NCI-H460 (cell line): ENCODE data around the gene FDXR. TPM values are rescaled to one million over a fixed set of nuclear protein-coding genes. Genes with fewer than 3 reads are reported as not detected.
"Not testable (repeated sequence)": the region's sequence is repeated elsewhere in the genome, so short reads cannot be mapped to it uniquely, and the experiment has no call there.

ENCODE experiments used
- DNase-seq: peaks from one replicate; pipeline ENCODE4 v3.0.0-alpha.2; 2016; ENCODE audit warnings: low read depth; ENCODE audit errors: extremely low read depth
- total RNA-seq: library from RNA; depleted of rRNA; stranded (reverse); fragments of >200 nt; shearing (Covaris generic); gene quantifications from 2 replicates; pipeline ENCODE4 v1.2.3, GENCODE V29; 2014

Gene FDXR
- total RNA-seq, 1 experiment from 2014 or later: 35.0 TPM

- no peak for DNase-seq
Observed at GRCh38 chr17:74874615-74875037, 1.8 kb upstream of the FDXR start.

GRCh38 chr17:74873874-74874614 lies 1.2 kb upstream of the FDXR start:
- DNase-seq: peak; percentile 31

- DNase-seq: peak; percentile 100
Observed at GRCh38 chr17:74873037-74873873, 461 bp upstream of the FDXR start.

GRCh38 chr17:74871356-74872076 lies 1.3 kb downstream of the FDXR start:
- DNase-seq: no peak

- no peak for DNase-seq
Observed at GRCh38 chr17:74870512-74870911, 2.3 kb downstream of the FDXR start.

GRCh38 chr17:74870028-74870427 lies 2.8 kb downstream of the FDXR start:
- DNase-seq: not testable (repeated sequence)

GRCh38 chr17:74868908-74869255 lies 3.9 kb downstream of the FDXR start:
- no peak for DNase-seq

- DNase-seq: no peak
Observed at GRCh38 chr17:74868251-74868907, 4.4 kb downstream of the FDXR start.

GRCh38 chr17:74866198-74866835 lies 6.5 kb downstream of the FDXR start:
- DNase-seq: no peak

- DNase-seq: no peak
Observed at GRCh38 chr17:74865504-74866197, 7.1 kb downstream of the FDXR start.

- DNase-seq: peak; percentile 53
Observed at GRCh38 chr17:74864866-74865395, 7.9 kb downstream of the FDXR start.

- no peak for DNase-seq
Observed at GRCh38 chr17:74864297-74864865, 8.4 kb downstream of the FDXR start.

- no peak for DNase-seq
Observed at GRCh38 chr17:74863420-74864296, 9.1 kb downstream of the FDXR start.

- DNase-seq: no peak
Observed at GRCh38 chr17:74862919-74863318, 9.9 kb downstream of the FDXR start.

GRCh38 chr17:74862108-74862901 lies 10.5 kb downstream of the FDXR start:
- DNase-seq: peak; percentile 46

GRCh38 chr17:74861662-74862107 lies 11.1 kb downstream of the FDXR start:
- no peak for DNase-seq
